ENCODE results near the gene NOC4L. TPM values are rescaled to one million over a fixed set of nuclear protein-coding genes. Genes with fewer than 3 reads are reported as not detected.

NOC4L gene
- total RNA-seq, 4 donors from 2014 or later: 10.4 to 15.4 (median 11.5) TPM

DNA sequence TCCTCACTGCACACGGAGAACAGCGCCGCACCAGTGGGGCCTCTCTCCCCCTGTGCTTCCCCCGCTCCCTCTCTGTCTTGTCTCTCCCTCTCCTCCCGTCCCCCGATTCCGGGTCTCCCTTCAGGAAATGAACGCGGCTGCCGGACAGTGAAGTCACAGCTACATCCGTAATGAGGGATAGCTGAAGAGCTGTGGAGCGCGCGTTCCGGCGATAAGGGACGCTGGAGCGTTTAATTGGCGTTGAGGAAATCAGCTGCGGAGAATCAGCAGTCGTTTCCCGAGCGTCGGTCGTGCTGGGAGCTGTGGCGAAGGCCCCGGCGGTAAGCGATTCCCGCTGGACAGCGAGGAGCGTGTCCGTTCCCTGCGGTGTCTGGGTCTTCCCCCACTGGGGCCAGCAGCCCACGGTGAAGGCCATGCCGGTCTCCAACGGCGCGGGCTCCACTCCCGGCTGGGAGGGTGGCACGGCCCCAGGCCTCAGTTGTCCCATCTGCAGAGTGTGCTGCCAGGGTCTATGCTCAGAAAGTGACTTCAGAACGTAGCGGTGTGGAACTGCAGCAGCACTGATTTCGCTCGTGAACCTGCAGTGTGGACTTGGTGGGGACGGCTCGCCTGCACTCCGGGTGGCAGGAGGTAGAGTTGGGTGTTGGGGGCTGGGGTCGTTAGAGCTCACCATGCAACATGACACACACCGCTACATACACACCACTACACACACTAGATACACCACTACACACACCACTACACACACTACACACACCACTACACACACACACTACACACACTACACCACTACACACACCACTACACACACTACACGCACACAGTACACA, 10.9 kb downstream of the NOC4L start:
- Histone ChIP-seq H3K27me3 (no peaks in the 10 kb centered on the region), H3K27ac (replicated peaks in 1 of 4) (no peak overlapping the region), H3K9me3 (no peaks in the 10 kb centered on the region), H3K4me3 (no peak overlapping the region), H3K36me3 (peaks cover 5 to 49% (median 39%) of the 10 kb centered on the region in 4 donors), H3K4me1 (peaks cover 0 to 12% (median 9%) of the 10 kb centered on the region in 4 donors)
- DNase-seq (ENCODE audit: extremely low spot score): no peak
- TF ChIP-seq CTCF (IDR thresholded peaks at IDR 0.05) (no peak), POLR2A (IDR thresholded peaks at IDR 0.05; ENCODE audit: low read depth) (no peak), POLR2AphosphoS5 (IDR thresholded peaks at IDR 0.05) (no peak), EP300 (IDR thresholded peaks at IDR 0.05) (no peak)
- 87% methylated on average over 42 of the region's 51 CpGs for WGBS
- intact Hi-C loops (cut with DNase I): loop anchor here (5.0 to 10.0 kb wide), 2 partner anchors 262 to 460 kb away; partner anchors contain the start of genes LRCOL1 and P2RX2

DNA sequence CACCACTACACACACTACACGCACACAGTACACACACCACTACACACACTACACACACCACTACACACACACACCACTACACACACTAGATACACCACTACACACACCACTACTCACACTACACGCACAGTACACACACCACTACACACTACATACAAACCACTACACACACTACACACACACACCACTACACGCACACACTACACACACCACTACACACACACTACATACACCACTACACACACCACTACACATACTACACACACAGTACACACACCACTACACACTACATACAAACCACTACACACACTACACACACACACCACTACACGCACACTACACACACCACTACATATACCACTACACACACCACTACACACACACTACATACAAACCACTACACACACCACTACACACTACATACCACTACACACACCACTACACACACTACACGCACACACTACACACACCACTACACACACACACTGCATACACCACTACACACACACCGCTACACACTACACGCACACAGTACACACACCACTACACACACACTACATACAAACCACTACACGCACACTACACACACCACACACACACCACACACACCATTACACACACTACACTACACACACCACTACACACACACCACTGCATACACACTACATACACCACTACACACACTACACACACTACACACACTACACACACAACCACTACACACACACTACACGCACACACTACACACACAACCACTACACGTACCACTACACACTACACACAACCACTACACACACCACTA, 11.7 kb downstream of the NOC4L start:
- peaks cover 5 to 44% (median 35%) of the 10 kb centered on the region in 4 donors for H3K36me3 ChIP-seq
- no peak overlapping the region for H3K4me3 ChIP-seq
- no peak for TF ChIP-seq POLR2AphosphoS5 (IDR thresholded peaks at IDR 0.05)
- no peak for TF ChIP-seq POLR2A (IDR thresholded peaks at IDR 0.05; ENCODE audit: low read depth)
- TF ChIP-seq CTCF (IDR thresholded peaks at IDR 0.05): no peak
- TF ChIP-seq EP300 (IDR thresholded peaks at IDR 0.05): no peak
- H3K27ac ChIP-seq (replicated peaks in 1 of 4): no peak overlapping the region
- peaks cover 0 to 6% (median 0%) of the 10 kb centered on the region in 4 donors for H3K27me3 ChIP-seq
- WGBS: 86% methylated on average over 10 of the region's 10 CpGs
- intact Hi-C loops (cut with DNase I): loop anchor here (10.0 kb wide), 1 partner anchor 459 kb away; the partner anchor contains the start of genes LRCOL1 and P2RX2
- H3K4me1 ChIP-seq: peaks cover 0 to 12% (median 9%) of the 10 kb centered on the region in 4 donors
- no peak for DNase-seq (ENCODE audit: extremely low spot score)
- no peaks in the 10 kb centered on the region for H3K9me3 ChIP-seq

DNA sequence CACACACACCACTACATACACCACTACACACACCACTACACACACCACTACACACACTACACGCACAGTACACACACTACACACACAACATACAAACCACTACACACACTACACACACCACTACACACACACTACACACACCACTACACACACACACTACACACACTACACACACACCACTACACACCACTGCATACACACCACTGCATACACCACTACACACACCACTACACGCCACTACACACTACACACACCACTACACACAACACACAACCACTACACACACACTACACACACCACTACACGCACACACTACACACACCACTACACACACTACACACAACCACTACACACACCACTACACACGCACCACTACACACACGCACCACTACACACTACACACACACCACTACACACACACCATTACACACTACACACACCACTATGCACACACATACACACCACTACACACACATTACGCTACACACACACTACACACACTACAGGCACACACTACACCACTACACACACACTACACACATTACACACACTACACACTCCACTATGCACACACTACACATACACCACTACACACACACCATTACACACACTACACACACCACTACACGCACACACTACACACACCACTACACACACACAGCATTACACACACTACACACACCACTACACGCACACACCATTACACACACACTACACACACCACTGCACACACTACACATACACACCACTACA, 12.5 kb downstream of the NOC4L start:
- peaks cover 0 to 9% (median 0%) of the 10 kb centered on the region in 4 donors for H3K27me3 ChIP-seq
- intact Hi-C loops (cut with DNase I): loop anchor here (10.0 kb wide), 1 partner anchor 458 kb away; the partner anchor contains the start of genes LRCOL1 and P2RX2
- H3K9me3 ChIP-seq: no peaks in the 10 kb centered on the region
- 83% methylated on average over 8 of the region's 8 CpGs for WGBS
- H3K36me3 ChIP-seq: peaks cover 1 to 36% (median 27%) of the 10 kb centered on the region in 4 donors
- H3K27ac ChIP-seq (replicated peaks in 1 of 4): no peak overlapping the region
- no peak overlapping the region for H3K4me3 ChIP-seq
- no peak for DNase-seq (ENCODE audit: extremely low spot score)
- no peak for TF ChIP-seq EP300 (IDR thresholded peaks at IDR 0.05)
- TF ChIP-seq POLR2A (IDR thresholded peaks at IDR 0.05; ENCODE audit: low read depth): no peak
- TF ChIP-seq CTCF (IDR thresholded peaks at IDR 0.05): no peak
- TF ChIP-seq POLR2AphosphoS5 (IDR thresholded peaks at IDR 0.05): no peak
- H3K4me1 ChIP-seq: peaks cover 0 to 12% (median 9%) of the 10 kb centered on the region in 4 donors

DNA sequence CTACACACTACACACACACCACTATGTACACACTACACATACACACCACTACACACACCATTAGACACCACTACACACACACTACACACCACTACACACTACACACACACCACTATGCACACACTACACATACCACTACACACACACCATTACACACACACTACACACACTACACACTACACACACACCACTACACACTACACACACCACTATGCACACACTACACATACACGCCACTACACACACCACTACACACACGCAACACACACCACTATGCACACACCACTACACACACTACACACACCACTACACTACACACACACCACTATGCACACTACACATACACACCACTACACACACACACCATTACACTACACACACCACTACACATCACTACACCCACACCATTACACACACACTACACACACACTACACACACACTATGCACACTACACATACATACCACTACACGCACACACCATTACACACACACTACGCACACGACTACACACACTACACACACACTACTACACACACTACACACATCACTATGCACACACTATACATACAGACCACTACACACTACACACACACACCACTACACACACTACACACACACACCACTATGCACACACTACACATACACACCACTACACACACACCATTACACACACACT, 13.6 kb downstream of the NOC4L start:
- Histone ChIP-seq H3K4me3 (no peak overlapping the region), H3K27ac (replicated peaks in 1 of 4) (no peak overlapping the region), H3K4me1 (peaks cover 0 to 23% (median 17%) of the 10 kb centered on the region in 4 donors), H3K36me3 (peaks cover 0 to 27% (median 19%) of the 10 kb centered on the region in 4 donors), H3K27me3 (peaks cover 0 to 20% (median 0%) of the 10 kb centered on the region in 4 donors), H3K9me3 (no peaks in the 10 kb centered on the region)
- WGBS: 97% methylated on average over 5 of the region's 5 CpGs
- no peak for DNase-seq (ENCODE audit: extremely low spot score)
- TF ChIP-seq CTCF (IDR thresholded peaks at IDR 0.05) (no peak), EP300 (IDR thresholded peaks at IDR 0.05) (no peak), POLR2AphosphoS5 (IDR thresholded peaks at IDR 0.05) (no peak), POLR2A (IDR thresholded peaks at IDR 0.05; ENCODE audit: low read depth) (no peak)
- intact Hi-C loops (cut with DNase I): loop anchor here (10.0 kb wide), 1 partner anchor 457 kb away; the partner anchor contains the start of genes LRCOL1 and P2RX2
